ENCODE measurements around the gene DCAF6.

DCAF6 gene

GRCh38 chr1:168090395-168090794 is 153.9 kb downstream of the DCAF6 start:
- TF ChIP-seq POLR2AphosphoS5 (IDR thresholded peaks at IDR 0.05; ENCODE audit: low read depth, low read length) (no peak), SIN3A (IDR thresholded peaks at IDR 0.05; ENCODE audit: borderline replicate concordance, insufficient read depth, low read length) (no peak), FOXP2 (optimal IDR thresholded peaks at IDR 0.05; ENCODE audit: borderline replicate concordance, extremely low read depth, extremely low read length, insufficient read depth) (no peak), TAF1 (IDR thresholded peaks at IDR 0.05; ENCODE audit: borderline replicate concordance, insufficient read depth, low read length) (no peak), REST (IDR thresholded peaks at IDR 0.05; ENCODE audit: insufficient read depth in 1 of 2, low read depth in 2 of 2, low read length in 2 of 2) (no peak)

GRCh38 chr1:168091063-168091462 is 154.6 kb downstream of the DCAF6 start:
- TF ChIP-seq SIN3A (IDR thresholded peaks at IDR 0.05; ENCODE audit: borderline replicate concordance, insufficient read depth, low read length) = no peak

- TF ChIP-seq TAF1 (IDR thresholded peaks at IDR 0.05; ENCODE audit: borderline replicate concordance, insufficient read depth, low read length) (no peak), REST (IDR thresholded peaks at IDR 0.05; ENCODE audit: insufficient read depth in 1 of 2, low read depth in 2 of 2, low read length in 2 of 2) (no peak), POLR2AphosphoS5 (IDR thresholded peaks at IDR 0.05; ENCODE audit: low read depth, low read length) (no peak), FOXP2 (optimal IDR thresholded peaks at IDR 0.05; ENCODE audit: borderline replicate concordance, extremely low read depth, extremely low read length, insufficient read depth) (no peak), SIN3A (IDR thresholded peaks at IDR 0.05; ENCODE audit: borderline replicate concordance, insufficient read depth, low read length) (no peak)
Measured at GRCh38 chr1:168091720-168092550, 155.5 kb downstream of the DCAF6 start.

- TF ChIP-seq POLR2AphosphoS5 (IDR thresholded peaks at IDR 0.05; ENCODE audit: low read depth, low read length) (no peak), TAF1 (IDR thresholded peaks at IDR 0.05; ENCODE audit: borderline replicate concordance, insufficient read depth, low read length) (no peak), REST (IDR thresholded peaks at IDR 0.05; ENCODE audit: insufficient read depth in 1 of 2, low read depth in 2 of 2, low read length in 2 of 2) (no peak), FOXP2 (optimal IDR thresholded peaks at IDR 0.05; ENCODE audit: borderline replicate concordance, extremely low read depth, extremely low read length, insufficient read depth) (no peak), SIN3A (IDR thresholded peaks at IDR 0.05; ENCODE audit: borderline replicate concordance, insufficient read depth, low read length) (no peak)
Measured at GRCh38 chr1:168092566-168093355, 156.3 kb downstream of the DCAF6 start.

- TF ChIP-seq TAF1 (IDR thresholded peaks at IDR 0.05; ENCODE audit: borderline replicate concordance, insufficient read depth, low read length) (no peak), SIN3A (IDR thresholded peaks at IDR 0.05; ENCODE audit: borderline replicate concordance, insufficient read depth, low read length) (no peak), REST (IDR thresholded peaks at IDR 0.05; ENCODE audit: insufficient read depth in 1 of 2, low read depth in 2 of 2, low read length in 2 of 2) (no peak), FOXP2 (optimal IDR thresholded peaks at IDR 0.05; ENCODE audit: borderline replicate concordance, extremely low read depth, extremely low read length, insufficient read depth) (no peak), POLR2AphosphoS5 (IDR thresholded peaks at IDR 0.05; ENCODE audit: low read depth, low read length) (no peak)
Measured at GRCh38 chr1:168093616-168094015, 157.1 kb downstream of the DCAF6 start.

Data from PFSK-1 (cell line).